Measurements from ENCODE around the gene NFE2.
A peak's percentile ranks its signal among the peaks of the same experiment; 100 is the strongest.
"Not testable (repeated sequence)": the region's sequence is repeated elsewhere in the genome, so short reads cannot be mapped to it uniquely, and the experiment has no call there.

The NFE2 gene

DNA sequence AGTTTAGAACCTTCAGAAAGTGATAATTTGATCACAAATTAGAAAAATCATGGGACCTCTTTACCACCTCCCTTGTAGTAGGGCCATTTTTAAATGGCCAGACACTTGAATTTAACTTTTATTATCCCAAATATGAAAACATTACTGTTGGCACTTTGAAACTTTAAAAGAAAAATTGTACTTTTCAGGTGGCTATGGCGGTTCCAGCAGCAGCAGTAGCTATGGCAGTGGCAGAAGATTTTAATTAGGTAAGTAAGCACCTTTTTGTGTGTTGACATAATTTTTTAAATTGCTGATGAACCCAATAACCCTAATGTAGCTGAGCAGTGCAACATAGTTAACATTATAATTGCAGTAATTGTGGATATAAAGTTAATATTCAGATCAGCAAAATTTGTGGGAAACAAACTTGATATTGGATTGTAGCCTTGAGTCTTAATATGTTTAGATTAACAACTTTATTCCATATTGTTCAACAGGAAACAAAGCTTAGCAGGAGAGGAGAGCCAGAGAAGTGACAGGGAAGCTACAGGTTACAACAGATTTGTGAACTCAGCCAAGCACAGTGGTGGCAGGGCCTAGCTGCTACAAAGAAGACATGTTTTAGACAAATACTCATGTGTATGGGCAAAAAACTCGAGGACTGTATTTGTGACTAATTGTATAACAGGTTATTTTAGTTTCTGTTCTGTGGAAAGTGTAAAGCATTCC is 16.6 kb downstream of the NFE2 start:
- DNase-seq (ENCODE audit: low read depth in 2 of 3, low spot score in 2 of 3) = not testable (repeated sequence)

- DNase-seq (ENCODE audit: low read depth in 2 of 3, low spot score in 2 of 3) = no peak
Observed at GRCh38 chr12:54282949-54283593, 17.7 kb downstream of the NFE2 start.

DNA sequence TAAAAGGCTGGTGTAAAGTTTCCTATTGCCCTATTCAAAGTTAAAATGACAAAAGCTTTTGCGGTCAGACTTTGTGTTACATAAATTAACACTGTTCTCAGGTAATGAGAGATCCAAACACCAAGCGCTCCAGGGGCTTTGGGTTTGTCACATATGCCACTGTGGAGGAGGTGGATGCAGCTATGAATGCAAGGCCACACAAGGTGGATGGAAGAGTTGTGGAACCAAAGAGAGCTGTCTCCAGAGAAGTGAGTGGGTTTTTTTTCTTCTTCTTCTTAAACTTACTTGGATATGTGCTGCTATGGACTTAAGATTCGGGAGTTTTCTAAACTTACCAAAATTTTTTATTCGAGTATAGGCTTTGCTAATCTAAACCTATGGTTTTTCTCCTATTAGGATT is 19.1 kb downstream of the NFE2 start:
- DNase-seq (ENCODE audit: low read depth in 2 of 3, low spot score in 2 of 3) = not testable (repeated sequence)

- not testable (repeated sequence) for DNase-seq (ENCODE audit: low read depth in 2 of 3, low spot score in 2 of 3)
Observed at GRCh38 chr12:54281261-54281638, 19.6 kb downstream of the NFE2 start.

DNA sequence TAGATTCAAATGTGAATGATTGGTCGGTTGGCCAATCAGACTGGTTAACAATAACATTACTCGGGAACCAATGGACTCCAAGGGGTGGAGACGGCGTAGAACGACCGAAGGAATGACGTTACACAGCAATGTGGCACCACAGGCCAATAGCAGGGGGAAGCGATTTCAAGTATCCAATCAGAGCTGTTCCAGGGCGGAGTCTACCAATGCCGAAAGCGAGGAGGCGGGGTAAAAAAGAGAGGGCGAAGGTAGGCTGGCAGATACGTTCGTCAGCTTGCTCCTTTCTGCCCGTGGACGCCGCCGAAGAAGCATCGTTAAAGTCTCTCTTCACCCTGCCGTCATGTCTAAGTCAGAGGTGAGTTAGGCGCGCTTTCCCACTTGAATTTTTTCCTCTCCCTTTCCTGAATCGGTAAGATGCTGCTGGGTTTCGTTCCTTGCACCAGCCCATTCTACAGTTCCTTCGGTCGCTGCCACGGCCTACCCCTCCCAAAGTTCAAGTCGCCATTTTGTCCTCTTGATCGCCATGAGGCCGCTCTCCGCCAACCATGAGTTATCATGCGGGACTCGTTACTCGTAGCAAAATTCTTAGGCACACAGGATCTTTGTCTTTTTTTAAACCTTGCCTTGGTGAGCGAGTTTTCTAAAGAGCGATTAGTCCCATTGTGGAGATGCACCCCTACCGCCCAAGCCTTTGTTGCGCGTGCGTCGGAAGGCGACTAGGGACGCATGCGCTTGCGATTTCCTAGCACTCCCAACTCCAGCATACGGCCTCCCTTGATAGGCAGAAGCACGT is 20.2 kb downstream of the NFE2 start, which contains the start of gene HNRNPA1:
TSS of gene HNRNPA1 (plus strand) at position 259 of the 793 bp plus-strand sequence. CDS start at position 341, 82 bp downstream.
- peak; percentile 67 to 86 (median 85) for DNase-seq (ENCODE audit: low read depth in 2 of 3, low spot score in 2 of 3)

GRCh38 chr12:54279632-54280467 is 21.0 kb downstream of the NFE2 start, which contains the start of gene CBX5:
Gene CBX5 (minus strand): TSS chr12:54280122. CDS start chr12:54257650, 22,472 bp downstream.
- peak; percentile 97 to 99 (median 98) for DNase-seq (ENCODE audit: low read depth in 2 of 3, low spot score in 2 of 3)

- no peak for DNase-seq (ENCODE audit: low read depth in 2 of 3, low spot score in 2 of 3)
Observed at GRCh38 chr12:54279227-54279631, 21.6 kb downstream of the NFE2 start.

- no peak for DNase-seq (ENCODE audit: low read depth in 2 of 3, low spot score in 2 of 3)
Observed at GRCh38 chr12:54277823-54278276, 23.0 kb downstream of the NFE2 start.

GRCh38 chr12:54276368-54276767 is 24.4 kb downstream of the NFE2 start:
- DNase-seq (ENCODE audit: low read depth in 2 of 3, low spot score in 2 of 3) = no peak

DNA sequence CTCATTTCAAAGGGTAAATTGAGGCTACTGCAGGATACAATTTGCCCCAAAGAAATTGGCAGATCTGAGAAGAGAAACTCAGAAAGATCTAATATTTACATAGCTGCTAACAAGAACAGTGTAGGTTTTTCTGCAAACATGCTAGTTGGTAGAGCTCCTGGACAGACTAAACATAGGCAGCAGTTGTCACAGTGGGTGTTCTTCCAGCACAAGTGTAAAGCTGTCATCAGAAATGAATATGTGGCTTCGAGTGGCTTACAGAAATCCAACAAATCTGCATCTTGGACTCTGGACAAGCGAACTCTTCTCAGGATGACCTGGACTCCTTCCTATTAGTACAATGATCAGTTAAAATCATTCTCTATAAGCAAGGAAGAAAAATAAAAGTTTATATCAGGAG is 26.8 kb downstream of the NFE2 start:
- no peak for DNase-seq (ENCODE audit: low read depth in 2 of 3, low spot score in 2 of 3)

DNA sequence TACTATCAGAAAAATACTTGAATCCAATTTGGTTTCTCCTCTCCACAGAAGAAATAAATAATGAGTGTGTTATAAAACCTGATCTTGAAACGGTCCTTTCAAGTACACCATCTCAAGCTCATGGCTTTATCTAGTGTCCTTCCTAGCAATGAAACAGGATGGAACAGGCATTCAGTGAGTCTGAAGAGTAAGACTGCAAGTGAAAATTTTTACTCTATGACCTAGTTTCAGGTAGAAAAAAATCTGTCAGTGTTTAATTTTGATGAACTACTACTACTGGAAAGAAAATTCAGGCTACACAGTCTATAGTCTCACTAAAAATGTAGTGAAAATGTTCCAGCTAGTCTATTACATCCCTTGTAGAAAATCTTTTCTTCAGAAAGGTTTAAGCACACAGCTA is 28.6 kb downstream of the NFE2 start:
- no peak for DNase-seq (ENCODE audit: low read depth in 2 of 3, low spot score in 2 of 3)

DNA sequence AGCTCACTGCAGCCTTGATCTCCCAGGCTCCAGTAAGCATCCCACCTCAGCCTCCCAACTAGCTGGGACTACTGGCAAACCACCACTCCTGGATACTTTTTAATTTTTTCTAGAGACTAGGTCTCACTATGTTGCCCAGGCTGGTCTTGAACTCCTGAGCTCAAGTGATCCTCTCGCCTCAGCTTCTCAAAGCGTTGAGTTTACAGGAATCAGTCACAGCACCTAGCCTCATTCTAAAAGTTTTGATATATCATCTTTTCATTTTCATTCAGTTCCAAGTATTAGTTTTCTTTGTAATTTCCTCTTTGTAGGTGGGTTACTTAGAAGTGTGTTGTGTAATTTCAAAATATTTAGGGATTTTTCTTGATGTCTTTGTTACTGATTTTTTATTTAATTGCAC is 30.5 kb downstream of the NFE2 start:
- no peak for DNase-seq (ENCODE audit: low read depth in 2 of 3, low spot score in 2 of 3)

- no peak for DNase-seq (ENCODE audit: low read depth in 2 of 3, low spot score in 2 of 3)
Observed at GRCh38 chr12:54266852-54267251, 34.0 kb downstream of the NFE2 start.

DNA sequence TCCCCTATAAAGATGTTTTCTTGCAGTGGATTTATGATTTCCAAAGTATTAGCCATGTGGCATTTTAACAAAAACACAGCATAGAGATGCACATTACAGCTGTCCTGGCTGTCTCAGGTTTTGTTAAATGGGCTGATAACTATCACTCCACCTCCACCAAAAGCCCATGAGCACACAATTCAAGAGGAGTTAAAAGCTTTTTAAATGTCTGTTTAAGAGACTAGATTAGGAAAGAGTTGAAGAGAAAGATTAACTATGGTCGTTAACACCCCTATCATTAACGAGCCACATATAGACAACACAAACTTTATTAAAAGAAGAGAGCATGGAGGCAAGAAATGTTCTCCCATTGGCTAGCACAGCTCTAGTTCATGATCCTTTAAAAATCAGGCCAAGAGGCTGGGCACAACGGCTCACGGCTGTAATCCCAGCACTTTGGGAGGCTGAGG is 35.4 kb downstream of the NFE2 start:
- DNase-seq (ENCODE audit: low read depth in 2 of 3, low spot score in 2 of 3) = no peak

GRCh38 chr12:54262403-54262925 is 38.4 kb downstream of the NFE2 start:
- DNase-seq (ENCODE audit: low read depth in 2 of 3, low spot score in 2 of 3) = no peak

DNA sequence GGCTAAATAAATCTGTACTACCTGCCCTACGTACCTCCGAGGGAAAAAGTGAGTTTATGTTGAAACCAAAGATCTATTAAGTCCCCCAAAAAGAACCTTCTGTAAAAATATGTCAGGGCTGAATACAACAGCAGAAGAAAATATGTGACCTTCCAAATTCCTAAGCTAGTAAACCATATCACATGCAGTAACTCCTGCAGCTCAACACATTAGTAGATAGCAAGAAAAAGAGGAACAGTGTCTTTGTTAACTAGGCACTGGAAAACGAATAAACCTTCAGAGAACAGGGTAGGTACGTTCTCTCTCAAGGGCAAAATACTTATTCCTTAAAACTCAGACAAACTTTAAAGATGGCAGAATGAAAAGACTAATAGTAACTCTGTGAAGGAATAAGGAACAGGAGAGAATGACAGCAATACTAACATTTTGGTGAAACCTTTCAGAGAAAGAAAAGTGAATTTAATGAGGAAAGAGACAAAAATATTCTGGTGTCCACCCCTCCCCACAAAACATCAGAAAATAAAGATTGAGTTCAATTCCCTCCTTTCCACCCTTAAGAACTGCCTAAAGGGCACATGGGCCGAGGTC is 38.9 kb downstream of the NFE2 start:
- no peak for DNase-seq (ENCODE audit: low read depth in 2 of 3, low spot score in 2 of 3)

GRCh38 chr12:54259194-54260011 is 41.4 kb downstream of the NFE2 start:
- peak in 1 of 3 experiments; percentile 46 for DNase-seq (ENCODE audit: low read depth in 2 of 3, low spot score in 2 of 3)

DNA sequence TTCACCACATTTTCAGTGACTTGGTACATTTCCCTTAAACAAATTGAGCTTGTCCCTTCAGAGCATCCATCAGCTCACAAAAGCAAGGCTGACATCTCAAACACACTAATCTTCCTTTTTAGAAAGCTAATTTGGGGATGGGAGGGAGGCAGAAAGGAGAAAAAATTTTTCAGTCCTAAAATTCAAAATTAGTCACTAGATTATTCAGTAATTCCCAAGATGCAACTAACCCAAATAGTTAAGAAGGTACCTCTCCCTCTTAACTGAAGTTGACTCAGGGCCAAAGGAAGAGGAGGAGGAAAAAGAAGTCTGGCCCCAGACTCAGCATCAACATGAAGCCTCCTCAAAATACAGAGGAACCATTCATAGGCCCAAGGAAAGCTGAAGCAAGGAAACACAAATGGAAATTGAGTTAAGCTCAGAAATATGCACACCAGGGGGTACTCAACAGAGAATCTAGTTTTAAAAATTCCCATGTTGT is 42.6 kb downstream of the NFE2 start:
- DNase-seq (ENCODE audit: low read depth in 2 of 3, low spot score in 2 of 3) = no peak

DNA sequence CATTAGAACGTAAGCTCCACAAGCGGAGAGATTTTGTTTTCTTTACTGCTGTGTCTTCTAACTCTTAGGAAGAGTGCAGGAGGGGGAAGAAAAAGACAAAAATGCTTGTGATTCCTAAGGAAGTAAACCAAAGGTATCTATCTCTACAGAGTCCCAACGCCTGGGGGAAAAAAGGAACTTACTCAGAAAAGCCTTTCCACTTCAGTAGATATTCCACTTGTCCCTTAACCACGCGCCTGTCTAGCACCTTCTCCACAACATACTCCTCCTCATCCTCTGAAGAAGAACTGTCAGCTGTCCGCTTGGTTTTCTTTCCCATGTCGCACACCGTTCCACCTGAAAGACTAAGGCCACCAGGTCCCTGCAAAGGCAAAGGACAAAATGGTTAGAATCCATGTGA is 43.5 kb downstream of the NFE2 start:
- DNase-seq (ENCODE audit: low read depth in 2 of 3, low spot score in 2 of 3) = no peak
